ENCODE results near the gene CSNK1A1L. TPM values are rescaled to one million over a fixed set of nuclear protein-coding genes. Genes with fewer than 3 reads are reported as not detected.

The CSNK1A1L gene
- not detected in 2 replicates for total RNA-seq

GRCh38 chr13:37105251-37105714, at the start of gene CSNK1A1L:
CSNK1A1L (minus strand) TSS chr13:37105664; CDS start chr13:37105256, 408 bp downstream.

GRCh38 chr13:37058910-37059847, 46.3 kb downstream of the CSNK1A1L start, which contains the start of gene SUPT20H:
SUPT20H (minus strand) TSS chr13:37059688; CDS start chr13:37051490, 8,198 bp downstream.

Other genes with a start within 250 kb of the CSNK1A1L start
- gene SMAD9, start 185.4 kb downstream of the CSNK1A1L start, total RNA-seq = 1.1 and 4.4 TPM in 2 replicates
- 18.5 and 22.2 TPM in 2 replicates for gene ALG5, start 106.3 kb downstream of the CSNK1A1L start, total RNA-seq
- gene EXOSC8, start 104.9 kb downstream of the CSNK1A1L start, total RNA-seq = 14.8 and 48.2 TPM in 2 replicates
- 29.8 and 45.5 TPM in 2 replicates for gene SUPT20H, start 46.0 kb downstream of the CSNK1A1L start, total RNA-seq

Data from mesangial cell (primary cell).